HepG2 (cell line): ENCODE data around the gene CCR3.

ENCODE experiments used
- CBFB ChIP-seq: sonication (generic); formaldehyde crosslinking; IDR thresholded peaks from 2 replicates; pipeline ENCODE4 v1.4.0; 2020; ENCODE audit warnings: missing genetic modification reagents
- CEBPB ChIP-seq: IDR thresholded peaks from 2 replicates; pipeline ENCODE4 v1.6.1; 2011; ENCODE audit warnings: low read depth, low read length, improper control_type of control experiment, borderline replicate concordance
- GPBP1L1 ChIP-seq: sonication (generic); formaldehyde crosslinking; IDR thresholded peaks from 2 replicates; pipeline ENCODE4 v1.5.0; 2020; ENCODE audit warnings: mild to moderate bottlenecking, missing genetic modification reagents
- MEF2D ChIP-seq: sonication (generic); formaldehyde crosslinking; IDR thresholded peaks from 2 replicates; pipeline ENCODE4 v1.5.1; 2020; ENCODE audit warnings: mild to moderate bottlenecking, missing genetic modification reagents
- NFATC3 ChIP-seq: sonication (generic); formaldehyde crosslinking; IDR thresholded peaks from 2 replicates; pipeline ENCODE4 v1.5.1; 2020; ENCODE audit warnings: mild to moderate bottlenecking, missing genetic modification reagents
- NFRKB ChIP-seq: fragments of 450-650 bp; IDR thresholded peaks from 2 replicates; pipeline ENCODE4 v1.6.1; 2017
- POLR2AphosphoS5 ChIP-seq: IDR thresholded peaks from 2 replicates; pipeline ENCODE4 v1.6.1; 2012; ENCODE audit warnings: low read depth, low read length
- ZNF234 ChIP-seq: sonication (generic); formaldehyde crosslinking; conservative IDR thresholded peaks from 2 replicates; pipeline ENCODE4 v1.5.1; 2020; ENCODE audit warnings: mild to moderate bottlenecking, missing genetic modification reagents
- TF ChIP-seq, protein P1 (sequence below): IDR thresholded peaks from 2 replicates; pipeline ENCODE4 v1.6.1; 2012; ENCODE audit warnings: inconsistent platforms
- TF ChIP-seq, protein P2 (sequence below), 2 experiments: IDR thresholded peaks; 2 replicates each; pipeline ENCODE4 v1.6.1; 2011 to 2012; ENCODE audit warnings: low read length in 2 of 2, borderline replicate concordance in 1 of 2, low read depth in 1 of 2, mild to moderate bottlenecking in 1 of 2, moderate library complexity in 1 of 2

- no peak for TF ChIP-seq GPBP1L1
- no peak for TF ChIP-seq CBFB (CRISPR knock-in tag)
- no peak for TF ChIP-seq POLR2AphosphoS5
- TF ChIP-seq NFRKB = no peak
- no peak for TF ChIP-seq ZNF234 (CRISPR knock-in tag)
- TF ChIP-seq NFATC3 (CRISPR knock-in tag) = no peak
- TF ChIP-seq CEBPB = no peak
- TF ChIP-seq, protein P1, sequence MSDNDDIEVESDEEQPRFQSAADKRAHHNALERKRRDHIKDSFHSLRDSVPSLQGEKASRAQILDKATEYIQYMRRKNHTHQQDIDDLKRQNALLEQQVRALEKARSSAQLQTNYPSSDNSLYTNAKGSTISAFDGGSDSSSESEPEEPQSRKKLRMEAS = no peak
- TF ChIP-seq, protein P2, sequence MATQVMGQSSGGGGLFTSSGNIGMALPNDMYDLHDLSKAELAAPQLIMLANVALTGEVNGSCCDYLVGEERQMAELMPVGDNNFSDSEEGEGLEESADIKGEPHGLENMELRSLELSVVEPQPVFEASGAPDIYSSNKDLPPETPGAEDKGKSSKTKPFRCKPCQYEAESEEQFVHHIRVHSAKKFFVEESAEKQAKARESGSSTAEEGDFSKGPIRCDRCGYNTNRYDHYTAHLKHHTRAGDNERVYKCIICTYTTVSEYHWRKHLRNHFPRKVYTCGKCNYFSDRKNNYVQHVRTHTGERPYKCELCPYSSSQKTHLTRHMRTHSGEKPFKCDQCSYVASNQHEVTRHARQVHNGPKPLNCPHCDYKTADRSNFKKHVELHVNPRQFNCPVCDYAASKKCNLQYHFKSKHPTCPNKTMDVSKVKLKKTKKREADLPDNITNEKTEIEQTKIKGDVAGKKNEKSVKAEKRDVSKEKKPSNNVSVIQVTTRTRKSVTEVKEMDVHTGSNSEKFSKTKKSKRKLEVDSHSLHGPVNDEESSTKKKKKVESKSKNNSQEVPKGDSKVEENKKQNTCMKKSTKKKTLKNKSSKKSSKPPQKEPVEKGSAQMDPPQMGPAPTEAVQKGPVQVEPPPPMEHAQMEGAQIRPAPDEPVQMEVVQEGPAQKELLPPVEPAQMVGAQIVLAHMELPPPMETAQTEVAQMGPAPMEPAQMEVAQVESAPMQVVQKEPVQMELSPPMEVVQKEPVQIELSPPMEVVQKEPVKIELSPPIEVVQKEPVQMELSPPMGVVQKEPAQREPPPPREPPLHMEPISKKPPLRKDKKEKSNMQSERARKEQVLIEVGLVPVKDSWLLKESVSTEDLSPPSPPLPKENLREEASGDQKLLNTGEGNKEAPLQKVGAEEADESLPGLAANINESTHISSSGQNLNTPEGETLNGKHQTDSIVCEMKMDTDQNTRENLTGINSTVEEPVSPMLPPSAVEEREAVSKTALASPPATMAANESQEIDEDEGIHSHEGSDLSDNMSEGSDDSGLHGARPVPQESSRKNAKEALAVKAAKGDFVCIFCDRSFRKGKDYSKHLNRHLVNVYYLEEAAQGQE (IDR thresholded peaks at IDR 0.05; ENCODE audit: borderline replicate concordance in 1 of 2, low read depth in 1 of 2, low read length in 2 of 2) = no peak
- no peak for TF ChIP-seq MEF2D (CRISPR knock-in tag)
Measured at GRCh38 chr3:46200790-46201189, 41.5 kb upstream of the CCR3 start.
